D721Med (cell line): Measurements from ENCODE around the gene DOCK9.

Source experiments
- DNase-seq: peaks from one replicate; pipeline ENCODE4 v3.0.0; 2011; ENCODE audit warnings: low spot score; ENCODE audit not compliant: insufficient read length
- FAIRE-seq: peaks from 2 replicates; lab custom pipeline; 2011; peaks lifted over from hg19 to GRCh38; lab: Jason Lieb, UNC
- TF ChIP-seq, protein P1 (sequence below): IDR thresholded peaks from 2 replicates; pipeline ENCODE4 v1.5.1; 2012; ENCODE audit warnings: mild to moderate bottlenecking, control low read depth; ENCODE audit not compliant: insufficient read depth; ENCODE audit errors: missing control alignments

Gene DOCK9

DNA sequence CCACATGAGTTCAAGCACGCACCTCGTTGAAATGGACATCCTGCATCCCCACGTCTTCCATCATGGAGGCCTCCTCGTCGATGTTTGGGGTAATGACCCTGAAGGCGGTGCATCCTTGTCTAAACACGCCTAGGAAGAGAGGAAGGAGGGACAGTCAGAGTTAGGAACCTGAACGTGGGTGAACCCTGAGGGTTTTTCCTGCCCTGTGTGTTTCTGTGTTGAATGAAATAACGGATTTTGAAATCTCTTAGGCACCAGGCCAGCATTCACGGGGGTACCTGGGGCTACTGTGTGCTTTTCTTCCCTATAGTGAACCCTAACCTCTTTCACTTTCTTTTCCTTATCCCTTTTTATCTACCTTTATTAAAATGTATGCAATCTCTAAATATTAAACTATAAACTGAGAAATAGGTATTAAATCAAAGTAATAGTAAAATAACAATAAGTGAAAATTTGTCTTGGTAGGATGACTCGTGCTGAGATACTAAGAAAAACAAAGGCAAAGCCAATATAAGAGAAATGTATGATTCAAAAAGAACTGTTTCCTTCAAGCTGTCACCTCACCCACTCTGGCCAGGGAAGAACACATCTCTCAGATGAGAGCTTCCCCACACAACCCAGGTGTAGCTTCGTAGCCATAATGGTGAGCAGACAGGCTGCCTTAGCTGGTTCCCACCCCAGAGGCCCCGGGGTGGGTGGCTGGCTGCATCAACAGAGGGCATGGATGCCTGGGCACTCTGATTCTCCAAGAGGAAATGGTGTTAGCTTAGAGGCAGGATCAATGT is 153.3 kb downstream of the DOCK9 start:
- TF ChIP-seq, protein P1, sequence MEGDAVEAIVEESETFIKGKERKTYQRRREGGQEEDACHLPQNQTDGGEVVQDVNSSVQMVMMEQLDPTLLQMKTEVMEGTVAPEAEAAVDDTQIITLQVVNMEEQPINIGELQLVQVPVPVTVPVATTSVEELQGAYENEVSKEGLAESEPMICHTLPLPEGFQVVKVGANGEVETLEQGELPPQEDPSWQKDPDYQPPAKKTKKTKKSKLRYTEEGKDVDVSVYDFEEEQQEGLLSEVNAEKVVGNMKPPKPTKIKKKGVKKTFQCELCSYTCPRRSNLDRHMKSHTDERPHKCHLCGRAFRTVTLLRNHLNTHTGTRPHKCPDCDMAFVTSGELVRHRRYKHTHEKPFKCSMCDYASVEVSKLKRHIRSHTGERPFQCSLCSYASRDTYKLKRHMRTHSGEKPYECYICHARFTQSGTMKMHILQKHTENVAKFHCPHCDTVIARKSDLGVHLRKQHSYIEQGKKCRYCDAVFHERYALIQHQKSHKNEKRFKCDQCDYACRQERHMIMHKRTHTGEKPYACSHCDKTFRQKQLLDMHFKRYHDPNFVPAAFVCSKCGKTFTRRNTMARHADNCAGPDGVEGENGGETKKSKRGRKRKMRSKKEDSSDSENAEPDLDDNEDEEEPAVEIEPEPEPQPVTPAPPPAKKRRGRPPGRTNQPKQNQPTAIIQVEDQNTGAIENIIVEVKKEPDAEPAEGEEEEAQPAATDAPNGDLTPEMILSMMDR, result no peak
- FAIRE-seq, result no peak

DNA sequence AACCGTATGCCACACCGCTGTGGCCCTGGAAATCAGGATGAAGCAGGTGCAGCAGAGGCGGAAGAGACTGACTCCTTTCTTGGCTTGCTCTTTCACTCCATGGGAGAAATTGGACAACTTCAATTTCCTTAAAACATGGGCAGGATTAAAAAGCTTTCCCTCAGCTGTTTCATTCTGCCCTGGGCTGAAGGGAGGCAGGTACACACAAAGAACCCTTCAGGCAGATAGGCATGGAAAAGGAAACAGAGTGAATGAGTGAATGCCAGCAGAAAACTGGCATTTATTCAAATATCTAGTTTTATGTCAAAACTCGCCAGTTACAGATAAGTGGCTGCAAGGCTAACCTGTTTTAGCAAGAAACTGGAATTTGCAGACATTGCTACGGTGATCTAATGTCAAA is 154.4 kb downstream of the DOCK9 start:
- no peak for FAIRE-seq

More for the DNA sequence above, 153.3 kb downstream of the DOCK9 start:
- DNase-seq, result no peak

DNA sequence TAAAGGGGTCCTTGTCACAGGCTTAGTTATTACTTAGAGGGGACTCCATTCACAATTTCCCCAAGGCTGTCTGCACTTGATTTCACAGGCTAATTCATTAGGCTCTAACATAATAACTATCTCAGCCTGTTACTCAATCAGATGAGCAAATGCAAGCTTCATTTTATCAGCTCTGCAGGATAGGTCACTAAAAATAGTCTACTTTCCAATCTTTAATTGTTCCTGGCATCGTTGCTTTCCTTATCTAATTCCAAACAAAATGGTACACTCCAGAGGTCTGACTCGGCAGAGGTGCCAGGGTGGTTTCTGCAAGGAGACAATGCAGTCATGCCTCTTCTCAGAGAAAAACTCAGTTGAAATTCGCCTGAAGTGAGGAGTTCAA is 155.6 kb downstream of the DOCK9 start:
- DNase-seq (no peak), FAIRE-seq (no peak)
- TF ChIP-seq, protein P1, result no peak

More for the DNA sequence above, 154.4 kb downstream of the DOCK9 start:
- TF ChIP-seq, protein P1, result no peak
- DNase-seq, result no peak

DNA sequence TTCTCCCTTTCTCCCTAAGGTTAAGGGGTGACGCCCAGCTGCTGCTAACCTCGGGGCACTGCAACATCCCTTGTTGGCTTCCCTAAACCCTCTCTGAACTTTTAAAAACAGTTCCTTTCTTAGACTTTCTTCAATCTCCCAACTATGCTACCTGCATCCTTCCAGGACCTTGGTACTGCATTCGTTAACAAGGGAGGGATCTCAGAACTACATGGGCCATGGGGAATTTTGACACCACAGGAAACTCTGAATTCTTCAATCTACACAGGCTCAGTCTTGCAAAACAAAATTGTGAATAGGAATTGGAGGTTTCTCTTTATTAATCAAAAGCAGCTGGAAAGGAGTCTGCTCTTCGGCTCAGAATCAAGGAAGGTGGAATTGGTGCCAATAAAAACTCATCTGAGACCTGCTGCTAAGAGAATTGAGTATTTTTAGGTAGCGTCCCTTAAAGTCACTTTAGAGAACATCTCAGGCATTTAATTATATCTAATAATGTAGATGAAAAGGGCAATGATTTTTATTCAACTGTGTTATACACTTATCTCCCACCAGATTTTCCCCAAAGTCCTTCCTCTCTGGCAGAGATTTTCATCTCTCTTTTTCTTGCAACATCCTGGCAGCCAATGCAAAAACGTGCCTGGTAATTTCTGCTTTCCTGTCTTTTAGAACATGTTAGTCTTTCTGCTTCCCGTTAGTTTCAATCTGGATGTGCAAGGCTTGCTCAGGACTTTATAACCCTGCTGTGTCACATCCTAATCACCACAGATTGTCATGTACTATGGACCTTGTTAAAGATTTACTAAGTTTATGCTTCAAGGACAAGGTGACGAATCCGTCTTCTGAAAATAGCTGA is 156.3 kb downstream of the DOCK9 start:
- TF ChIP-seq, protein P1, result no peak
- no peak for DNase-seq
- no peak for FAIRE-seq

DNA sequence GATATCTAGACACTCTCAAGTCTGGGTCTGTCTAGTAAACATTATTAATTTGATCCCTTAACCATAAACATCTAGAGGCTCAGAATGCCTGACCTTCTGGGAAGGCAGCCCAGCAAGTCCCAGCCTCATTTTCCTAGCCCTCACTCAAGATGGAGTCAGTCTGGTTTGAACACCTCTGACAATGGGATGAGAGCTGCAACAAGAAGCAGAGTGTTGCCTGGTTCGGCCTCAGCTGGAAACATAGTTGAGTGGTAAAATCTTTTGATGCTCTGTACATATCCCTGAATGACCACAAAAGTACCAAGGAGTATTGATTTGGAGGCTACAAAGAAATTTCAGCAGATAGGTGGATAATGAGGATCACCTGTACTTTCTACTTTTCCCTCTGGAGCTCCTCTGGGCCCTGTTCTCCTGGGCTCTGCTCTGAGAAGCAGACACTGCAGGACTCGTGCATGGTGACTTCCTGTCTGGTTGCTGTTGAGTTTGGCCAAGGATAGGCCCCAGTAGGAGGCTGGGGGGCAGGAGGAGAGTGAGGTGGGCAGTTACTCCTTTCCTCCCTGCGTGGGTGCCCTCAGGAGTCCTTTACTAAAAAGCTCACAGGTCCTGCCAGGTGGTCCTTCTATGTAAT is 157.0 kb downstream of the DOCK9 start:
- no peak for FAIRE-seq
- TF ChIP-seq, protein P1, result no peak
- DNase-seq, result no peak

DNA sequence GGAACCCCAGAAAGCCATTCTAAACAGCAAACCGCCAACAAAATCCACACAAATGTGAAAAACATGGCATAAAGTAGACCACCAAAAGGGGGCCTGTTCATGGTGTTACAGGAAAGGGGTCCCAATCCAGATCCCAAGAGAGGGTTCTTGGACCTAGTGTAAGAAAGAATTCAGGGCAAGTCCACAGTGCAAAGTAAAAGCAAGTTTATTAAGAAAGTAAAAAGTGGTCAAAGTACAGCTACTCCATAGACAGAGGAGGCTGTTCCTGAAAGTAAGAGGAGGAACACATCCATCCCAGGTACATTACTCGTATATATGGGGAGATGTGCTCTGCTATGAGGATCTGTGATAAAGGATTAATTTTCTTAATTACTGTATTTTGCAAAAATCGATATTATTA is 157.6 kb downstream of the DOCK9 start:
- no peak for DNase-seq
- no peak for FAIRE-seq
- TF ChIP-seq, protein P1, result no peak
